ENCODE results near the gene MT1B.

GRCh38 chr16:56608876-56609462 is 42.7 kb upstream of the MT1B start:
- no peak for TF ChIP-seq TAF1 (conservative IDR thresholded peaks at IDR 0.05)
- TF ChIP-seq MAX (IDR thresholded peaks at IDR 0.05) = no peak
- no peak for TF ChIP-seq RAD21 (IDR thresholded peaks at IDR 0.05)
- TF ChIP-seq CTCF (IDR thresholded peaks at IDR 0.05; ENCODE audit: low read depth, low read length, missing input control) = no peak
- no peak for TF ChIP-seq ZBTB33 (IDR thresholded peaks at IDR 0.05)
- TF ChIP-seq YY1 (IDR thresholded peaks at IDR 0.05) = no peak
- no peak for TF ChIP-seq REST (IDR thresholded peaks at IDR 0.05)
- TF ChIP-seq SP1 (IDR thresholded peaks at IDR 0.05) = no peak
- TF ChIP-seq GABPA (IDR thresholded peaks at IDR 0.05 in 1 of 2, conservative IDR thresholded peaks at IDR 0.05 in 1 of 2) = no peak
- no peak for TF ChIP-seq ATF3 (IDR thresholded peaks at IDR 0.05)
- TF ChIP-seq JUND (IDR thresholded peaks at IDR 0.05) = no peak
- no peak for TF ChIP-seq RXRA (IDR thresholded peaks at IDR 0.05)

Measured in liver (tissue), 3 donors.